Thyroid gland (tissue), 4 donors: ENCODE data around the gene CTRL.

ENCODE experiments used
- CTCF ChIP-seq, 6 experiments: fragments of 200-600 bp in 3 of 6; fragments of 450-650 bp in 3 of 6; sonication (generic) in 3 of 6; IDR thresholded peaks; one replicate each; pipeline ENCODE4 v1.5.1; 2016 to 2019; ENCODE audit warnings: antibody characterized with exemption in 6 of 6, mild to moderate bottlenecking in 2 of 6, inconsistent platforms in 1 of 6, moderate library complexity in 1 of 6
- POLR2A ChIP-seq, 2 donors: fragments of 450-650 bp; IDR thresholded peaks; one replicate each; pipeline ENCODE4 v1.6.1; 2017; ENCODE audit warnings: antibody characterized with exemption in 2 of 2, mild to moderate bottlenecking in 2 of 2, moderate library complexity in 1 of 2

- TF ChIP-seq CTCF (IDR thresholded peaks at IDR 0.05) (no peak), POLR2A (IDR thresholded peaks at IDR 0.05) (no peak)
Observed at GRCh38 chr16:67948015-67948414, 16.4 kb upstream of the CTRL start.
